Heart left ventricle (tissue), 16 donors: ENCODE measurements around the gene GBX2. TPM values are rescaled to one million over a fixed set of nuclear protein-coding genes. Genes with fewer than 3 reads are reported as not detected.

Experiments
- ATAC-seq, 4 donors: fragments of 200-7000 bp; cut with Tn5 transposase; one replicate each; pipeline ENCODE4 v1.9.1; 2020 to 2022; ENCODE audit warnings: moderate library complexity in 4 of 4, mild to moderate bottlenecking in 3 of 4, moderate number of reproducible peaks in 1 of 4
- DNase-seq, 5 donors: peaks; one replicate each; pipeline ENCODE4 v3.0.0-alpha.2; 2020
- H3K27ac ChIP-seq, 12 donors: fragments of 200-600 bp; sonication (generic) in 4 of 12; one replicate each; pipeline versions ENCODE4 v1.5.0 to v1.8.0; 2016 to 2022; ENCODE audit warnings: mild to moderate bottlenecking in 2 of 12
- H3K27me3 ChIP-seq, 9 donors: fragments of 200-600 bp; sonication (generic) in 2 of 9; one replicate each; pipeline versions ENCODE4 v1.5.1 to v1.8.0; 2016 to 2022; ENCODE audit warnings: mild to moderate bottlenecking in 3 of 9
- H3K36me3 ChIP-seq, 9 donors: fragments of 200-600 bp; sonication (generic) in 2 of 9; one replicate each; pipeline versions ENCODE4 v1.5.0 to v1.8.0; 2018 to 2022; ENCODE audit warnings: mild to moderate bottlenecking in 2 of 9
- H3K4me1 ChIP-seq, 12 donors: fragments of 200-600 bp; sonication (generic) in 4 of 12; one replicate each; pipeline versions ENCODE4 v1.5.0 to v1.8.0; 2016 to 2022; ENCODE audit warnings: mild to moderate bottlenecking in 3 of 12
- H3K4me3 ChIP-seq, 12 donors: fragments of 200-600 bp; sonication (generic) in 4 of 12; one replicate each; pipeline versions ENCODE4 v1.5.0 to v1.8.0; 2017 to 2022; ENCODE audit warnings: mild to moderate bottlenecking in 9 of 12, moderate library complexity in 4 of 12
- H3K9me3 ChIP-seq, 12 donors: fragments of 200-600 bp; sonication (generic) in 4 of 12; one replicate each; pipeline versions ENCODE4 v1.5.0 to v1.8.0; 2016 to 2022; ENCODE audit warnings: mild to moderate bottlenecking in 1 of 12
- CTCF ChIP-seq, 12 donors: fragments of 200-600 bp; sonication (generic) in 4 of 12; IDR thresholded peaks; one replicate each; pipeline versions ENCODE4 v1.5.0 to v1.8.0; 2018 to 2022; ENCODE audit warnings: antibody characterized with exemption in 12 of 12, mild to moderate bottlenecking in 5 of 12
- POLR2A ChIP-seq, 2 donors: fragments of 450-650 bp; IDR thresholded peaks; one replicate each; pipeline ENCODE4 v1.6.1; 2017; ENCODE audit warnings: antibody characterized with exemption in 2 of 2, mild to moderate bottlenecking in 2 of 2, moderate library complexity in 2 of 2
- WGBS, 4 donors: extraction: QIAGEN DNeasy Blood & Tissue Kit in 2 of 4; methylation state at CpG; one replicate each; pipeline versions ENCODE4 v1.1.5 to v1.1.7; 2013 to 2018; 5-methylcytosine and 5-hydroxymethylcytosine counted together
- intact Hi-C, 10 donors: fragments of 100-400 bp; cut with DNase I; formaldehyde crosslinking; loops; one replicate each; pipeline versions ENCODE4 v1.11.1 to v1.14.2; 2022
- polyA plus RNA-seq, 2 donors: library from polyadenylated mRNA; stranded (reverse); fragments of 200-250 nt; gene quantifications; one replicate each; pipeline ENCODE4 v1.2.3, GENCODE V29; 2013
- total RNA-seq, 9 donors: library from RNA; depleted of rRNA in 2 of 9; stranded (reverse); fragments of >200 nt in 2 of 9; fragmentation: NEBNext Ultra II Directional in 3 of 9; extraction: Animal tissue kit (Norgen Biotek cat#: 25700) in 3 of 9; gene quantifications; one replicate each; pipeline versions ENCODE4 v1.1.0 to v1.2.4, GENCODE V29; 2016 to 2023
- donor health status: ischemic (EF 13 %, LVEDD 7.1; RV severe dilation, severe dysfunction).
- donor health status: healthy with polysubstance abuse.
- donor health status: DM: no; HTN: yes; CAD: no.
- donor health status: DM: no; HTN: no; CAD: no.
- donor health status: ischemic (EF 25% LVEDD 6.9; RV normal size, moderate dysfunction).
- donor health status: ischemic (EF 25% LVEDD 5.7; RV mildly dilated, moderate dysfunction).
- donor health status: healthy.
- donor health status: DM: yes; HTN: yes; CAD: no.
- donor health status: ischemic (EF 35%, LVEDD 5.7; RV mildly dilated, moderate dysfunction).
- donor health status: nonischemic (EF 11% LVEDD 7.7; RV severe dilation, severe dysfunction).
- donor health status: DM: yes; HTN: yes; CAD: no.
- donor health status: PGD.
- donor health status: ischemic (EF 29% LVEDD 5.4; RV normal size, mild dysfunction).
- donor health status: nonischemic (EF 23%, LVEDD 6.1; RV moderate dilation, normal function).

The GBX2 gene
- total and polyA plus RNA-seq, 11 donors: 0.15 to 0.55 (median 0.17) TPM; not detected in 8

GRCh38 chr2:236119476-236119875 is 48.7 kb downstream of the GBX2 start:
- ATAC-seq (no peak), DNase-seq (no peak)
- TF ChIP-seq CTCF (IDR thresholded peaks at IDR 0.05) (no peak), POLR2A (IDR thresholded peaks at IDR 0.05) (no peak)
- Histone ChIP-seq H3K27ac (no peak overlapping the region), H3K4me3 (no peak overlapping the region), H3K36me3 (peaks cover 0 to 41% (median 9%) of the 10 kb centered on the region in 9 donors), H3K4me1 (no peaks in the 10 kb centered on the region), H3K9me3 (no peaks in the 10 kb centered on the region), H3K27me3 (no peaks in the 10 kb centered on the region)
- intact Hi-C loops: no loop called here
- WGBS, 4 donors: 87 to 97% (median 91%) methylated on average over 12 to 13 of the region's 13 CpGs

- ATAC-seq (peak in 1 of 4 donors; percentile 35), DNase-seq (no peak)
- 91 to 94% (median 93%) methylated on average over 4 of the region's 4 CpGs for WGBS, 4 donors
- H3K27me3 ChIP-seq: no peaks in the 10 kb centered on the region
- H3K27ac ChIP-seq: no peak overlapping the region
- intact Hi-C loops: no loop called here
- H3K36me3 ChIP-seq: peaks cover 0 to 36% (median 4%) of the 10 kb centered on the region in 9 donors
- H3K4me1 ChIP-seq: no peaks in the 10 kb centered on the region
- H3K9me3 ChIP-seq: no peaks in the 10 kb centered on the region
- no peak overlapping the region for H3K4me3 ChIP-seq
- TF ChIP-seq POLR2A (IDR thresholded peaks at IDR 0.05) (no peak), CTCF (IDR thresholded peaks at IDR 0.05) (no peak)
These were observed 49.2 kb downstream of the GBX2 start for GRCh38 chr2:236119003-236119402.

GRCh38 chr2:236117861-236118269 is 50.3 kb downstream of the GBX2 start:
- Histone ChIP-seq H3K36me3 (peaks cover 0 to 25% (median 0%) of the 10 kb centered on the region in 9 donors), H3K27me3 (no peaks in the 10 kb centered on the region), H3K4me1 (no peaks in the 10 kb centered on the region), H3K9me3 (no peaks in the 10 kb centered on the region), H3K27ac (no peak overlapping the region), H3K4me3 (no peak overlapping the region)
- DNase-seq (no peak), ATAC-seq (no peak)
- intact Hi-C loops: no loop called here
- WGBS, 4 donors: 68 to 82% (median 79%) methylated on average over 10 of the region's 10 CpGs
- TF ChIP-seq POLR2A (IDR thresholded peaks at IDR 0.05) (no peak), CTCF (IDR thresholded peaks at IDR 0.05) (no peak)

GRCh38 chr2:236117401-236117800 is 50.8 kb downstream of the GBX2 start:
- H3K27ac ChIP-seq: no peak overlapping the region
- H3K9me3 ChIP-seq: no peaks in the 10 kb centered on the region
- TF ChIP-seq POLR2A (IDR thresholded peaks at IDR 0.05) (no peak), CTCF (IDR thresholded peaks at IDR 0.05) (no peak)
- intact Hi-C loops: no loop called here
- H3K4me3 ChIP-seq: no peak overlapping the region
- 92 to 94% (median 93%) methylated on average over 10 of the region's 10 CpGs for WGBS, 4 donors
- H3K4me1 ChIP-seq: no peaks in the 10 kb centered on the region
- DNase-seq: no peak
- no peaks in the 10 kb centered on the region for H3K27me3 ChIP-seq
- peaks cover 0 to 20% (median 0%) of the 10 kb centered on the region in 9 donors for H3K36me3 ChIP-seq
- no peak for ATAC-seq

Other genes with a start within 250 kb of the GBX2 start
- gene ASB18, start 96.0 kb upstream of the GBX2 start, total RNA-seq: 10 to 100 TPM in 7 of 9 donors, 1 to 10 TPM in 2; 4.3 to 49.8 (median 18.6) TPM
- gene ASB18, start 96.0 kb upstream of the GBX2 start, polyA plus RNA-seq: 1 to 10 TPM; 6.2 to 6.7 TPM